ENCODE results near the gene TEX11. TPM values are rescaled to one million over a fixed set of nuclear protein-coding genes. Genes with fewer than 3 reads are reported as not detected.

TEX11 gene
- total RNA-seq, 2 donors from 2014 or later = 0.75 TPM; not detected in 1

DNA sequence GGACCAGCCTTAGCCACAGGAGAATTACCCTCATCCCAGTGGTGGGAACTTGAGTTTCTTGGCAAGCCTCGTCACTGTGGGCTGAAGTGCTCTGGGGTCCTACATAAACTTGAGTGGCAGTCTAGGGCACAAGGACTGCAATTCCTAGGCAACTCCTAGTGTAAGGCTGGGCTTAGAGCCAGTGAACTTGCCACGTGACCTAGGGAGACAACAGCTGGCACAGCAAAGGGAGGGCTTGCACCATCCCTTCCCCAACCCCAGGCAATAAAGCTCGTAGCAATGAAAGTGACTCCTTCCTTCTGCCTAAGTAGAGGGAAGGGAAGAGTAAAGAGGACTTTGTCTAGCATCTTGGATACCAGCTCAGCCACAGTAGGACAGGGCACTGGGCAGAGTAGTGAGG lies 81.8 kb downstream of the TEX11 start:
- Mint-ChIP-seq H3K4me3 (no peak overlapping the region), H3K9me3 (peaks cover 54% of the 10 kb centered on the region), H3K36me3 (ENCODE audit: low read depth) (no peaks in the 10 kb centered on the region), H3K4me1 (no peaks in the 10 kb centered on the region), H3K27ac (no peak overlapping the region), H3K27me3 (ENCODE audit: insufficient read depth) (no peaks in the 10 kb centered on the region)
- no peak overlapping the region for H3K9ac ChIP-seq (ENCODE audit: extremely low read depth, low read length, poor library complexity, severe bottlenecking)
- no peak overlapping the region for H3K27ac ChIP-seq (ENCODE audit: low read depth, low read length)
- DNase-seq = no peak
- H3K36me3 ChIP-seq (ENCODE audit: control insufficient read depth, insufficient read depth, low read length) = no peaks in the 10 kb centered on the region
- no peak overlapping the region for H3K4me3 ChIP-seq (ENCODE audit: low read length)
- no peaks in the 10 kb centered on the region for H3K4me1 ChIP-seq (ENCODE audit: control insufficient read depth, insufficient read depth, low read length)
- 94% methylated on average over 1 of the region's 3 CpGs; no CpG with 5 or more reads in 1 of the 2 experiments for WGBS, 2 experiments (ENCODE audit: insufficient coverage in 1 of 2, insufficient read length in 1 of 2)
- TF ChIP-seq CTCF (conservative IDR thresholded peaks at IDR 0.05) = no peak
- H3K9me3 ChIP-seq (ENCODE audit: control insufficient read depth, low read length) = no peaks in the 10 kb centered on the region
- no peaks in the 10 kb centered on the region for H3K27me3 ChIP-seq (ENCODE audit: control insufficient read depth, insufficient read depth, low read length, poor library complexity, severe bottlenecking)

GRCh38 chrX:70825366-70825765 lies 83.1 kb downstream of the TEX11 start:
- no peak for DNase-seq
- Mint-ChIP-seq H3K9me3 (peaks cover 59% of the 10 kb centered on the region), H3K4me1 (no peaks in the 10 kb centered on the region), H3K4me3 (no peak overlapping the region), H3K27me3 (ENCODE audit: insufficient read depth) (no peaks in the 10 kb centered on the region), H3K27ac (no peak overlapping the region), H3K36me3 (ENCODE audit: low read depth) (no peaks in the 10 kb centered on the region)
- H3K27ac ChIP-seq (ENCODE audit: low read depth, low read length) = no peak overlapping the region
- TF ChIP-seq CTCF (conservative IDR thresholded peaks at IDR 0.05) = no peak
- no peak overlapping the region for H3K9ac ChIP-seq (ENCODE audit: extremely low read depth, low read length, poor library complexity, severe bottlenecking)
- no peaks in the 10 kb centered on the region for H3K9me3 ChIP-seq (ENCODE audit: control insufficient read depth, low read length)
- H3K4me1 ChIP-seq (ENCODE audit: control insufficient read depth, insufficient read depth, low read length) = no peaks in the 10 kb centered on the region
- no peak overlapping the region for H3K4me3 ChIP-seq (ENCODE audit: low read length)
- H3K36me3 ChIP-seq (ENCODE audit: control insufficient read depth, insufficient read depth, low read length) = no peaks in the 10 kb centered on the region
- WGBS, 2 experiments (ENCODE audit: insufficient coverage in 1 of 2, insufficient read length in 1 of 2) = 100% methylated on average over 3 of the region's 4 CpGs; no CpG with 5 or more reads in 1 of the 2 experiments
- no peaks in the 10 kb centered on the region for H3K27me3 ChIP-seq (ENCODE audit: control insufficient read depth, insufficient read depth, low read length, poor library complexity, severe bottlenecking)

DNA sequence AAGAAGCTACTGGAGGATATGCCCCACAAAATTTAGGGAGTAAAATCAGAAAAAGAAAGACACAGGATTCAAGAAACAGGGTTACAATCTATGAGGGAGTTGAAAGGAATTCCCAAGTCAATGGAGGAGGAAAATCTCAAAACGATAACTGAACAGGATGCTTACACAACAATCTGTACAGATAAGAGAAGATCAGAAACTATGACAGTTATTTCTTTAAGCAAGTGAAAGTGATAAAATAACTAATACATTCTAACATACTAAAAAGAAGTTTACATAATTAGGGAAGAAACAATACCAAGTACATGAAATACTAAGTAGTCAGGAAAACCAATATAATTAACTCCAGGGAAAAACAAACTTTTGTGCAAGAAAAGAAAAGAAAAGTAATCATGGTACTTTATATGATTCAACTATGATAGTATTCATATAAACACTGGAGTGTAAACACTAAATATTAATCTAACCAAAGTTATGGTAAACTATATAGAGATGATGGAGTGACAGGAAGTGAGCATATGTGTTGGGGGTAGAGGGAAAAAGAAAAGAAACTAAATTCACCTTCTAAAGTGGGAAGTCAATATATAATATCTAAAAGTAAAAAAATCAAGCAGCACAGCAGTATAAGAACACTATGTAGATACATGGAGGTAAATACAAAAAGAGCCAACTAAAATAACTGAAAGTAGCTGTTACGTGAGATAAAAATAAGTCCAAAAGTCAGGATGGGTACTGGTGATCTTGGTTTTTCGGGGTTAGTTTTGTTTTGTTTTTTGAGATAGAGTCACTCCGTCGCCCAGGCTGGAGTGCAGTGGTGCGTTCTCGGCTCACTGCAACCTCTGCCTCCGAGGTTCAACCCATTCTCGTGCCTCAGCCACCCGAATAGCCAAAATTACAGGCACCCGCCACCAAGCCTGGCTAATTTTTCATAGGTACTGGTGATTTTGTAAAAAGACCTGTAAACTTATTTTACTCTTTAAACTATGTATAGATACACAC lies 99.3 kb downstream of the TEX11 start:
- peaks cover 27% of the 10 kb centered on the region for H3K9me3 Mint-ChIP-seq
- H3K36me3 ChIP-seq (ENCODE audit: control insufficient read depth, insufficient read depth, low read length) = no peaks in the 10 kb centered on the region
- H3K27me3 ChIP-seq (ENCODE audit: control insufficient read depth, insufficient read depth, low read length, poor library complexity, severe bottlenecking) = no peaks in the 10 kb centered on the region
- TF ChIP-seq CTCF (conservative IDR thresholded peaks at IDR 0.05) = no peak
- H3K27ac ChIP-seq (ENCODE audit: low read depth, low read length) = no peak overlapping the region
- H3K4me1 Mint-ChIP-seq = no peaks in the 10 kb centered on the region
- H3K4me1 ChIP-seq (ENCODE audit: control insufficient read depth, insufficient read depth, low read length) = no peaks in the 10 kb centered on the region
- H3K9ac ChIP-seq (ENCODE audit: extremely low read depth, low read length, poor library complexity, severe bottlenecking) = no peak overlapping the region
- no peak for DNase-seq
- WGBS, 2 experiments (ENCODE audit: insufficient coverage in 1 of 2, insufficient read length in 1 of 2) = 87 to 100% methylated on average over 1 to 9 of the region's 11 CpGs
- H3K27me3 Mint-ChIP-seq (ENCODE audit: insufficient read depth) = no peaks in the 10 kb centered on the region
- no peak overlapping the region for H3K4me3 Mint-ChIP-seq
- no peak overlapping the region for H3K27ac Mint-ChIP-seq
- H3K4me3 ChIP-seq (ENCODE audit: low read length) = no peak overlapping the region
- no peaks in the 10 kb centered on the region for H3K9me3 ChIP-seq (ENCODE audit: control insufficient read depth, low read length)
- H3K36me3 Mint-ChIP-seq (ENCODE audit: low read depth) = no peaks in the 10 kb centered on the region

Data from endodermal cell (in vitro differentiated cells).